ENCODE data around the gene OBSCN. TPM values are rescaled to one million over a fixed set of nuclear protein-coding genes. Genes with fewer than 3 reads are reported as not detected.
"Not testable (repeated sequence)": the region's sequence is repeated elsewhere in the genome, so short reads cannot be mapped to it uniquely, and the experiment has no call there.

OBSCN gene
- total RNA-seq, 1 donor from 2014 or later = 3.4 TPM

- no peak for DNase-seq (ENCODE audit: low read depth, low spot score)
These were observed 51.6 kb downstream of the OBSCN start for GRCh38 chr1:228259368-228259894.

GRCh38 chr1:228259951-228260350, 52.1 kb downstream of the OBSCN start:
- DNase-seq (ENCODE audit: low read depth, low spot score) = no peak

GRCh38 chr1:228261706-228262105, 53.9 kb downstream of the OBSCN start:
- no peak for DNase-seq (ENCODE audit: low read depth, low spot score)

GRCh38 chr1:228262475-228262874, 54.6 kb downstream of the OBSCN start:
- DNase-seq (ENCODE audit: low read depth, low spot score) = no peak

GRCh38 chr1:228263636-228264035, 55.8 kb downstream of the OBSCN start:
- no peak for DNase-seq (ENCODE audit: low read depth, low spot score)

GRCh38 chr1:228264090-228264829, 56.4 kb downstream of the OBSCN start:
- DNase-seq (ENCODE audit: low read depth, low spot score) = no peak

- DNase-seq (ENCODE audit: low read depth, low spot score) = no peak
These were observed 57.3 kb downstream of the OBSCN start for GRCh38 chr1:228265167-228265566.

- DNase-seq (ENCODE audit: low read depth, low spot score) = no peak
These were observed 60.4 kb downstream of the OBSCN start for GRCh38 chr1:228267962-228268880.

- no peak for DNase-seq (ENCODE audit: low read depth, low spot score)
These were observed 61.0 kb downstream of the OBSCN start for GRCh38 chr1:228268881-228269265.

GRCh38 chr1:228269431-228269830, 61.6 kb downstream of the OBSCN start:
- not testable (repeated sequence) for DNase-seq (ENCODE audit: low read depth, low spot score)

- DNase-seq (ENCODE audit: low read depth, low spot score) = peak; percentile 70
These were observed 62.2 kb downstream of the OBSCN start for GRCh38 chr1:228270032-228270431.

GRCh38 chr1:228271701-228272251, 63.9 kb downstream of the OBSCN start:
- no peak for DNase-seq (ENCODE audit: low read depth, low spot score)

GRCh38 chr1:228272331-228272791, 64.5 kb downstream of the OBSCN start:
- no peak for DNase-seq (ENCODE audit: low read depth, low spot score)

GRCh38 chr1:228272831-228273571, 65.2 kb downstream of the OBSCN start:
- no peak for DNase-seq (ENCODE audit: low read depth, low spot score)

GRCh38 chr1:228273720-228274451, 66.0 kb downstream of the OBSCN start:
- DNase-seq (ENCODE audit: low read depth, low spot score) = no peak

- no peak for DNase-seq (ENCODE audit: low read depth, low spot score)
These were observed 66.8 kb downstream of the OBSCN start for GRCh38 chr1:228274452-228275178.

- no peak for DNase-seq (ENCODE audit: low read depth, low spot score)
These were observed 67.3 kb downstream of the OBSCN start for GRCh38 chr1:228275179-228275429.

GRCh38 chr1:228275430-228276173, 67.8 kb downstream of the OBSCN start:
- peak; percentile 22 for DNase-seq (ENCODE audit: low read depth, low spot score)

- DNase-seq (ENCODE audit: low read depth, low spot score) = no peak
These were observed 68.5 kb downstream of the OBSCN start for GRCh38 chr1:228276174-228276831.
